Neural progenitor cell (in vitro differentiated cells): ENCODE data around the gene HAL. TPM values are rescaled to one million over a fixed set of nuclear protein-coding genes. Genes with fewer than 3 reads are reported as not detected.

Source experiments
- DNase-seq: peaks from one replicate; pipeline ENCODE4 v3.0.0-alpha.2; 2016; ENCODE audit warnings: low spot score
- H2AFZ ChIP-seq: fragments of 200-600 bp; sonication (generic); replicated peaks from 2 replicates; pipeline ENCODE4 v1.6.1; 2016; ENCODE audit warnings: antibody characterized with exemption
- H3F3A ChIP-seq: fragments of 200-600 bp; sonication (generic); 2 replicates; pipeline ENCODE4 v1.6.1; 2016; ENCODE audit warnings: antibody characterized with exemption, low read depth
- H3K27ac ChIP-seq: fragments of 200-600 bp; sonication (generic); 2 replicates; pipeline ENCODE4 v1.5.1; 2016; ENCODE audit warnings: mild to moderate bottlenecking
- H3K27me3 ChIP-seq: fragments of 200-600 bp; sonication (generic); 2 replicates; pipeline ENCODE4 v1.6.1; 2016; ENCODE audit warnings: mild to moderate bottlenecking, moderate library complexity
- H3K36me3 ChIP-seq: fragments of 200-600 bp; sonication (generic); 2 replicates; pipeline ENCODE4 v1.5.1; 2016
- H3K4me1 ChIP-seq: fragments of 200-600 bp; sonication (generic); 2 replicates; pipeline ENCODE4 v1.6.1; 2016; ENCODE audit warnings: mixed run types
- H3K4me2 ChIP-seq: fragments of 200-600 bp; sonication (generic); 2 replicates; pipeline ENCODE4 v1.6.1; 2016
- H3K4me3 ChIP-seq: fragments of 200-600 bp; sonication (generic); 2 replicates; pipeline ENCODE4 v1.5.1; 2016
- H3K79me2 ChIP-seq: fragments of 200-600 bp; sonication (generic); 2 replicates; pipeline ENCODE4 v1.6.1; 2016; ENCODE audit warnings: low read depth
- H3K9ac ChIP-seq: fragments of 200-600 bp; sonication (generic); 2 replicates; pipeline ENCODE4 v1.6.1; 2016
- H3K9me3 ChIP-seq: fragments of 200-600 bp; sonication (generic); 2 replicates; pipeline ENCODE4 v1.5.1; 2016; ENCODE audit warnings: low read depth
- H4K20me1 ChIP-seq: fragments of 200-600 bp; sonication (generic); 2 replicates; pipeline ENCODE4 v1.6.1; 2016; ENCODE audit warnings: low read depth
- H3K27ac Mint-ChIP-seq: 3 replicates; pipeline ENCODE4 v1.8.0; 2021; ENCODE audit warnings: mixed read lengths
- H3K27me3 Mint-ChIP-seq: 2 replicates; pipeline ENCODE4 v1.8.0; 2022; ENCODE audit warnings: low read depth, mild to moderate bottlenecking, inconsistent platforms, moderate library complexity, mixed read lengths; ENCODE audit not compliant: insufficient read depth
- H3K36me3 Mint-ChIP-seq: 3 replicates; pipeline ENCODE4 v1.8.0; 2021; ENCODE audit warnings: mixed read lengths
- H3K4me1 Mint-ChIP-seq: 3 replicates; pipeline ENCODE4 v1.8.0; 2021; ENCODE audit warnings: mixed read lengths
- H3K4me3 Mint-ChIP-seq: 3 replicates; pipeline ENCODE4 v1.8.0; 2021; ENCODE audit warnings: mild to moderate bottlenecking, moderate library complexity, mixed read lengths
- H3K9me3 Mint-ChIP-seq: 3 replicates; pipeline ENCODE4 v1.8.0; 2020; ENCODE audit warnings: mixed read lengths
- EZH2 ChIP-seq: fragments of 200-600 bp; sonication (generic); IDR thresholded peaks from 2 replicates; pipeline ENCODE4 v1.6.1; 2017; ENCODE audit warnings: antibody characterized with exemption, mild to moderate bottlenecking, moderate library complexity
- EZH2phosphoT487 ChIP-seq: fragments of 200-600 bp; sonication (generic); IDR thresholded peaks from 2 replicates; pipeline ENCODE4 v1.6.1; 2017; ENCODE audit warnings: antibody characterized with exemption
- total RNA-seq: library from RNA; depleted of rRNA; stranded (reverse); fragments of >200 nt; gene quantifications from 2 replicates; pipeline ENCODE4 v1.2.3, GENCODE V29; 2015; ENCODE audit warnings: low replicate concordance
- TF ChIP-seq, protein P1 (sequence below): fragments of 200-600 bp; sonication (generic); IDR thresholded peaks from 2 replicates; pipeline ENCODE4 v1.5.1; 2017; ENCODE audit warnings: antibody characterized with exemption, mild to moderate bottlenecking

Gene HAL
- total RNA-seq, 1 donor from 2014 or later: 0.06 TPM

GRCh38 chr12:96028538-96028937 is 32.4 kb upstream of the HAL start:
- H3K79me2 ChIP-seq: peaks cover 45% of the 10 kb centered on the region
- no peaks in the 10 kb centered on the region for H3K27me3 ChIP-seq

GRCh38 chr12:96026331-96026730 is 30.2 kb upstream of the HAL start:
- H3K9me3 ChIP-seq: no peaks in the 10 kb centered on the region
- H3K79me2 ChIP-seq: peaks cover 23% of the 10 kb centered on the region
- no peak for DNase-seq
- no peak overlapping the region for H3K27ac Mint-ChIP-seq
- H3K4me1 Mint-ChIP-seq: no peaks in the 10 kb centered on the region
- TF ChIP-seq EZH2phosphoT487 (no peak), EZH2 (no peak)
- TF ChIP-seq, protein P1, sequence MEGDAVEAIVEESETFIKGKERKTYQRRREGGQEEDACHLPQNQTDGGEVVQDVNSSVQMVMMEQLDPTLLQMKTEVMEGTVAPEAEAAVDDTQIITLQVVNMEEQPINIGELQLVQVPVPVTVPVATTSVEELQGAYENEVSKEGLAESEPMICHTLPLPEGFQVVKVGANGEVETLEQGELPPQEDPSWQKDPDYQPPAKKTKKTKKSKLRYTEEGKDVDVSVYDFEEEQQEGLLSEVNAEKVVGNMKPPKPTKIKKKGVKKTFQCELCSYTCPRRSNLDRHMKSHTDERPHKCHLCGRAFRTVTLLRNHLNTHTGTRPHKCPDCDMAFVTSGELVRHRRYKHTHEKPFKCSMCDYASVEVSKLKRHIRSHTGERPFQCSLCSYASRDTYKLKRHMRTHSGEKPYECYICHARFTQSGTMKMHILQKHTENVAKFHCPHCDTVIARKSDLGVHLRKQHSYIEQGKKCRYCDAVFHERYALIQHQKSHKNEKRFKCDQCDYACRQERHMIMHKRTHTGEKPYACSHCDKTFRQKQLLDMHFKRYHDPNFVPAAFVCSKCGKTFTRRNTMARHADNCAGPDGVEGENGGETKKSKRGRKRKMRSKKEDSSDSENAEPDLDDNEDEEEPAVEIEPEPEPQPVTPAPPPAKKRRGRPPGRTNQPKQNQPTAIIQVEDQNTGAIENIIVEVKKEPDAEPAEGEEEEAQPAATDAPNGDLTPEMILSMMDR: no peak
- peaks cover 25% of the 10 kb centered on the region for H3K36me3 ChIP-seq
- no peak overlapping the region for H3K9ac ChIP-seq
- no peaks in the 10 kb centered on the region for H3K4me1 ChIP-seq
- H3F3A ChIP-seq: no peaks in the 10 kb centered on the region
- no peak overlapping the region for H3K27ac ChIP-seq
- H3K4me3 ChIP-seq: no peak overlapping the region
- peaks cover 19% of the 10 kb centered on the region for H3K36me3 Mint-ChIP-seq
- H3K27me3 Mint-ChIP-seq: peaks cover 2% of the 10 kb centered on the region
- H4K20me1 ChIP-seq: peaks cover 13% of the 10 kb centered on the region
- no peak overlapping the region for H2AFZ ChIP-seq
- H3K27me3 ChIP-seq: no peaks in the 10 kb centered on the region
- no peak overlapping the region for H3K4me3 Mint-ChIP-seq
- no peak overlapping the region for H3K4me2 ChIP-seq
- H3K9me3 Mint-ChIP-seq: no peaks in the 10 kb centered on the region

More at GRCh38 chr12:96028538-96028937, 32.4 kb upstream of the HAL start:
- Histone ChIP-seq H3K36me3 (peaks cover 18% of the 10 kb centered on the region), H4K20me1 (peaks cover 19% of the 10 kb centered on the region), H3K27ac (no peak overlapping the region), H3K9me3 (no peaks in the 10 kb centered on the region), H3K9ac (no peak overlapping the region), H3K4me3 (no peak overlapping the region), H2AFZ (no peak overlapping the region), H3K4me1 (peaks cover 16% of the 10 kb centered on the region), H3K4me2 (no peak overlapping the region), H3F3A (no peaks in the 10 kb centered on the region)
- Mint-ChIP-seq H3K4me3 (no peak overlapping the region), H3K27ac (no peak overlapping the region), H3K36me3 (peaks cover 13% of the 10 kb centered on the region), H3K27me3 (no peaks in the 10 kb centered on the region), H3K9me3 (no peaks in the 10 kb centered on the region), H3K4me1 (peaks cover 7% of the 10 kb centered on the region)
- TF ChIP-seq, protein P1: no peak
- DNase-seq: no peak

- no peaks in the 10 kb centered on the region for H3K9me3 ChIP-seq
- Mint-ChIP-seq H3K4me3 (no peak overlapping the region), H3K4me1 (no peaks in the 10 kb centered on the region), H3K27me3 (peaks cover 2% of the 10 kb centered on the region), H3K27ac (no peak overlapping the region), H3K36me3 (peaks cover 20% of the 10 kb centered on the region), H3K9me3 (no peaks in the 10 kb centered on the region)
- no peaks in the 10 kb centered on the region for H3K27me3 ChIP-seq
- no peak for DNase-seq
- H3K27ac ChIP-seq: no peak overlapping the region
- H3K36me3 ChIP-seq: peaks cover 31% of the 10 kb centered on the region
- H3K4me2 ChIP-seq: no peak overlapping the region
- peaks cover 8% of the 10 kb centered on the region for H4K20me1 ChIP-seq
- TF ChIP-seq EZH2: no peak
- TF ChIP-seq, protein P1: no peak
- TF ChIP-seq EZH2phosphoT487: no peak
- H2AFZ ChIP-seq: no peak overlapping the region
- H3K4me3 ChIP-seq: no peak overlapping the region
- H3K9ac ChIP-seq: no peak overlapping the region
- peaks cover 15% of the 10 kb centered on the region for H3K79me2 ChIP-seq
- no peaks in the 10 kb centered on the region for H3K4me1 ChIP-seq
- no peaks in the 10 kb centered on the region for H3F3A ChIP-seq
Measured at GRCh38 chr12:96025518-96025917, 29.4 kb upstream of the HAL start.
